K562 (cell line): ENCODE results near the gene FZD8. TPM values are rescaled to one million over a fixed set of nuclear protein-coding genes. Genes with fewer than 3 reads are reported as not detected.

ENCODE experiments used
- ATAC-seq: fragments of 200-7000 bp; cut with Tn5 transposase; 3 replicates; pipeline ENCODE4 v1.9.1; 2020; ENCODE audit warnings: moderate library complexity
- BruUV-seq: library from RNA; stranded (reverse); fragments of 400-500 nt; replicated peaks from 2 replicates; lab custom pipeline; 2021; lab: Mats Ljungman, UMichigan
- CTCF ChIA-PET: fragments of 300-600 bp; formaldehyde crosslinking; extraction: SDS; loops from one replicate; lab custom pipeline; 2021; ENCODE audit warnings: low intra/inter-chr PET ratio; lab: Yijun Ruan, JAX
- POLR2A ChIA-PET: fragments of 300-600, 350-650 bp; sonication (Branson Sonifier 250); formaldehyde crosslinking; extraction: SDS; loops from one replicate; lab custom pipeline; 2021; ENCODE audit warnings: antibody characterized with exemption, inconsistent platforms; lab: Yijun Ruan, JAX
- DNase-seq, 4 experiments: peaks; one replicate each; pipeline versions ENCODE4 v3.0.0 to v3.0.0-alpha.2; 2011 to 2018; ENCODE audit warnings: low spot score in 3 of 4, mixed read lengths in 3 of 4; ENCODE audit errors: extremely low read depth in 1 of 4
- FAIRE-seq: peaks from 2 replicates; lab custom pipeline; 2011; peaks lifted over from hg19 to GRCh38; lab: Jason Lieb, UNC
- H2AFZ ChIP-seq: 2 replicates; pipeline ENCODE4 v1.6.0; 2011; ENCODE audit warnings: low read depth, low read length, control low read depth, inconsistent platforms
- H3K27ac ChIP-seq: fragments of 200-600 bp; 3 replicates; pipeline ENCODE4 v1.8.0; 2011; ENCODE audit warnings: low read depth, mild to moderate bottlenecking, control low read depth, inconsistent platforms, low read length, moderate library complexity, mixed read lengths; ENCODE audit errors: extremely low read depth
- H3K27me3 ChIP-seq, 2 experiments: fragments of 300-600 bp in 1 of 2; 2 replicates in 1 of 2; 3 replicates in 1 of 2; pipeline versions ENCODE4 v1.6.0 to v1.8.0; 2011; ENCODE audit warnings: inconsistent platforms in 2 of 2, low read length in 2 of 2, mild to moderate bottlenecking in 1 of 2, mixed read lengths in 1 of 2, moderate library complexity in 1 of 2; ENCODE audit not compliant: control insufficient read depth in 2 of 2, insufficient read depth in 2 of 2
- H3K36me3 ChIP-seq: fragments of 300-600 bp; 3 replicates; pipeline ENCODE4 v1.8.0; 2011; ENCODE audit warnings: mild to moderate bottlenecking, low read length, inconsistent platforms; ENCODE audit not compliant: control insufficient read depth, insufficient read depth
- H3K4me1 ChIP-seq, 2 experiments: fragments of 200-600 bp in 1 of 2; replicated peaks in 1 of 2; 2 replicates in 1 of 2; 3 replicates in 1 of 2; pipeline versions ENCODE4 v1.5.1 to v1.8.0; 2011; ENCODE audit warnings: inconsistent platforms in 2 of 2, low read length in 2 of 2, mild to moderate bottlenecking in 1 of 2, mixed read lengths in 1 of 2, moderate library complexity in 1 of 2; ENCODE audit not compliant: control insufficient read depth in 2 of 2, insufficient read depth in 2 of 2
- H3K4me2 ChIP-seq: 2 replicates; pipeline ENCODE4 v1.6.1; 2011; ENCODE audit warnings: low read length, control low read depth, inconsistent platforms, mixed read lengths; ENCODE audit not compliant: insufficient read depth
- H3K4me3 ChIP-seq: fragments of 200-600 bp; sonication (generic), shearing (Covaris generic); 2 replicates; pipeline ENCODE4 v1.5.1; 2016; ENCODE audit warnings: control low read depth, inconsistent platforms
- H3K79me2 ChIP-seq: fragments of 200-600 bp; 3 replicates; pipeline ENCODE4 v1.8.0; 2011; ENCODE audit warnings: low read length, inconsistent platforms; ENCODE audit not compliant: control insufficient read depth, insufficient read depth
- H3K9ac ChIP-seq, 2 experiments: 2 replicates each; pipeline versions ENCODE4 v1.6.0 to v1.6.1; 2011; ENCODE audit warnings: low read depth in 2 of 2, low read length in 2 of 2, control low read depth in 1 of 2, inconsistent platforms in 1 of 2, mild to moderate bottlenecking in 1 of 2, mixed read lengths in 1 of 2; ENCODE audit not compliant: insufficient read depth in 1 of 2
- H3K9me1 ChIP-seq: one replicate; pipeline ENCODE4 v1.6.0; 2011; ENCODE audit warnings: inconsistent platforms, mild to moderate bottlenecking, low read length, moderate library complexity; ENCODE audit not compliant: control insufficient read depth, insufficient read depth
- H3K9me3 ChIP-seq: replicated peaks from 2 replicates; pipeline ENCODE4 v1.5.1; 2011; ENCODE audit warnings: low read depth, low read length, inconsistent platforms; ENCODE audit not compliant: control insufficient read depth, insufficient read depth
- H4K20me1 ChIP-seq: replicated peaks from 2 replicates; pipeline ENCODE4 v1.6.1; 2011; ENCODE audit warnings: low read length, inconsistent platforms, mixed read lengths; ENCODE audit not compliant: control insufficient read depth, insufficient read depth
- CXXC5 ChIP-seq: fragments of 250-450 bp; sonication (Bioruptor Pico); IDR thresholded peaks from 2 replicates; pipeline ENCODE4 v1.8.0; 2022; ENCODE audit warnings: inconsistent platforms, mild to moderate bottlenecking, moderate library complexity
- FOS ChIP-seq: IDR thresholded peaks from 3 replicates; pipeline ENCODE4 v1.6.1; 2011; ENCODE audit not compliant: insufficient read length; ENCODE audit errors: extremely low read depth
- KAT8 ChIP-seq: fragments of 450-650 bp; IDR thresholded peaks from 2 replicates; pipeline ENCODE4 v1.6.1; 2016; ENCODE audit warnings: low read depth, mild to moderate bottlenecking
- MAFK ChIP-seq: IDR thresholded peaks from 2 replicates; pipeline ENCODE4 v1.6.1; 2011; ENCODE audit warnings: low read length, improper control_type of control experiment
- MTF1 ChIP-seq: fragments of 250-450 bp; sonication (Bioruptor Pico); IDR thresholded peaks from 2 replicates; pipeline ENCODE4 v1.9.0; 2021; ENCODE audit warnings: moderate library complexity, mild to moderate bottlenecking, inconsistent platforms, borderline replicate concordance
- NR3C1 ChIP-seq: sonication (generic); formaldehyde crosslinking; IDR thresholded peaks from 2 replicates; pipeline ENCODE4 v1.8.1; 2022; ENCODE audit warnings: missing genetic modification reagents
- PHF21A ChIP-seq: fragments of 450-650 bp; IDR thresholded peaks from 2 replicates; pipeline ENCODE4 v1.6.1; 2017; ENCODE audit warnings: low read depth, borderline replicate concordance
- PRMT5 ChIP-seq: sonication (generic); formaldehyde crosslinking; IDR thresholded peaks from 2 replicates; pipeline ENCODE4 v1.5.0; 2020; ENCODE audit warnings: missing genetic modification reagents
- RREB1 ChIP-seq: fragments of 250-450 bp; sonication (Bioruptor Pico); IDR thresholded peaks from 2 replicates; pipeline ENCODE4 v1.4.0; 2020
- SMAD4 ChIP-seq: fragments of 250-450 bp; sonication (Bioruptor Pico); conservative IDR thresholded peaks from 2 replicates; pipeline ENCODE4 v1.8.0; 2021; ENCODE audit warnings: inconsistent platforms, mild to moderate bottlenecking, moderate library complexity
- TRIM24 ChIP-seq, 2 experiments: fragments of 450-650 bp; IDR thresholded peaks; 2 replicates each; pipeline ENCODE4 v1.6.1; 2016
- ZNF124 ChIP-seq: sonication (generic); formaldehyde crosslinking; IDR thresholded peaks from 2 replicates; pipeline ENCODE4 v1.8.1; 2022; ENCODE audit warnings: missing genetic modification reagents
- ZNF316 ChIP-seq: fragments of 450-650 bp; IDR thresholded peaks from 2 replicates; pipeline ENCODE4 v1.6.1; 2016
- ZSCAN32 ChIP-seq: fragments of 450-650 bp; formaldehyde crosslinking; IDR thresholded peaks from 2 replicates; pipeline ENCODE4 v1.4.0; 2020; ENCODE audit warnings: mild to moderate bottlenecking, moderate library complexity
- in situ Hi-C: fragments of 300-500 bp; cut with MboI; formaldehyde crosslinking; loops from 4 replicates; pipeline ENCODE4 v1.15.0; 2018; ENCODE audit warnings: inconsistent platforms, mixed read lengths
- intact Hi-C: fragments of 100-400 bp; cut with micrococcal nuclease; formaldehyde crosslinking; loops from 2 replicates; pipeline ENCODE4 v1.14.2; 2022
- polyA plus RNA-seq, 8 experiments: library from polyadenylated mRNA; depleted of rRNA in 4 of 8; stranded (reverse) in 5 of 8; unstranded in 3 of 8; fragments of >200 nt; fragmentation: Nextera tagmentation in 2 of 8; fragmentation: Illumina TruSeq in 1 of 8; extraction: Ambion mirVana in 2 of 8; extraction: Trizol in 1 of 8; gene quantifications; 2 replicates each; pipeline versions ENCODE4 v1.2.1 to v1.2.3, GENCODE V29; 2011 to 2014; ENCODE audit warnings: inconsistent platforms in 1 of 8, missing spikeins in 1 of 8
- total RNA-seq, 7 experiments: library from RNA; depleted of rRNA in 6 of 7; stranded (reverse); fragments of >200 nt in 6 of 7; fragmentation: Illumina TruSeq in 2 of 7; extraction: Trizol in 2 of 7; gene quantifications; 2 replicates each; pipeline versions ENCODE4 v1.2.1 to v1.2.3, GENCODE V29; 2011 to 2021; ENCODE audit warnings: low replicate concordance in 1 of 7
- TF ChIP-seq, protein P1 (sequence below): sonication (generic); formaldehyde crosslinking; IDR thresholded peaks from 2 replicates; pipeline ENCODE4 v1.5.0; 2020; ENCODE audit warnings: missing genetic modification reagents
- TF ChIP-seq, protein P2 (sequence below), 3 experiments: IDR thresholded peaks in 2 of 3; conservative IDR thresholded peaks in 1 of 3; 2 replicates each; pipeline ENCODE4 v1.5.1; 2011 to 2012; ENCODE audit warnings: low read length in 3 of 3, mild to moderate bottlenecking in 3 of 3, control low read depth in 2 of 3, improper control_type of control experiment in 1 of 3, inconsistent platforms in 1 of 3, low read depth in 1 of 3, mixed read lengths in 1 of 3, moderate library complexity in 1 of 3; ENCODE audit not compliant: insufficient read depth in 2 of 3

The FZD8 gene
- total and polyA plus RNA-seq, 9 of the 15 experiments (the other 6 are each of a cell fraction or from before 2014, with no cell fraction given): 0.03 to 1.2 (median 0.16) TPM; not detected in 1

GRCh38 chr10:35674843-35675242, 32.7 kb upstream of the FZD8 start:
- H3K36me3 ChIP-seq: no peaks in the 10 kb centered on the region
- DNase-seq: no peak
- TF ChIP-seq FOS: no peak
- TF ChIP-seq TRIM24 (IDR thresholded peaks at IDR 0.05): no peak
- TF ChIP-seq MTF1 (CRISPR knock-in tag): no peak
- TF ChIP-seq, protein P1, sequence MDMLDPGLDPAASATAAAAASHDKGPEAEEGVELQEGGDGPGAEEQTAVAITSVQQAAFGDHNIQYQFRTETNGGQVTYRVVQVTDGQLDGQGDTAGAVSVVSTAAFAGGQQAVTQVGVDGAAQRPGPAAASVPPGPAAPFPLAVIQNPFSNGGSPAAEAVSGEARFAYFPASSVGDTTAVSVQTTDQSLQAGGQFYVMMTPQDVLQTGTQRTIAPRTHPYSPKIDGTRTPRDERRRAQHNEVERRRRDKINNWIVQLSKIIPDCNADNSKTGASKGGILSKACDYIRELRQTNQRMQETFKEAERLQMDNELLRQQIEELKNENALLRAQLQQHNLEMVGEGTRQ (CRISPR knock-in tag): no peak
- no peak for TF ChIP-seq NR3C1 (CRISPR knock-in tag)
- no peak for TF ChIP-seq ZNF124
- TF ChIP-seq, protein P2, sequence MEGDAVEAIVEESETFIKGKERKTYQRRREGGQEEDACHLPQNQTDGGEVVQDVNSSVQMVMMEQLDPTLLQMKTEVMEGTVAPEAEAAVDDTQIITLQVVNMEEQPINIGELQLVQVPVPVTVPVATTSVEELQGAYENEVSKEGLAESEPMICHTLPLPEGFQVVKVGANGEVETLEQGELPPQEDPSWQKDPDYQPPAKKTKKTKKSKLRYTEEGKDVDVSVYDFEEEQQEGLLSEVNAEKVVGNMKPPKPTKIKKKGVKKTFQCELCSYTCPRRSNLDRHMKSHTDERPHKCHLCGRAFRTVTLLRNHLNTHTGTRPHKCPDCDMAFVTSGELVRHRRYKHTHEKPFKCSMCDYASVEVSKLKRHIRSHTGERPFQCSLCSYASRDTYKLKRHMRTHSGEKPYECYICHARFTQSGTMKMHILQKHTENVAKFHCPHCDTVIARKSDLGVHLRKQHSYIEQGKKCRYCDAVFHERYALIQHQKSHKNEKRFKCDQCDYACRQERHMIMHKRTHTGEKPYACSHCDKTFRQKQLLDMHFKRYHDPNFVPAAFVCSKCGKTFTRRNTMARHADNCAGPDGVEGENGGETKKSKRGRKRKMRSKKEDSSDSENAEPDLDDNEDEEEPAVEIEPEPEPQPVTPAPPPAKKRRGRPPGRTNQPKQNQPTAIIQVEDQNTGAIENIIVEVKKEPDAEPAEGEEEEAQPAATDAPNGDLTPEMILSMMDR (IDR thresholded peaks at IDR 0.05 in 2 of 3, conservative IDR thresholded peaks at IDR 0.05 in 1 of 3; ENCODE audit: insufficient read depth in 2 of 3, low read depth in 1 of 3, low read length in 3 of 3): no peak
- TF ChIP-seq PHF21A: no peak
- no peak for TF ChIP-seq MAFK
- TF ChIP-seq CXXC5: no peak
- TF ChIP-seq ZSCAN32 (CRISPR knock-in tag): no peak
- TF ChIP-seq RREB1: no peak
- TF ChIP-seq SMAD4 (CRISPR knock-in tag): no peak
- TF ChIP-seq PRMT5: no peak
- no peak for TF ChIP-seq ZNF316
- TF ChIP-seq KAT8: no peak

More at GRCh38 chr10:35674843-35675242, 32.7 kb upstream of the FZD8 start:
- no peak overlapping the region for H3K4me3 ChIP-seq
- FAIRE-seq: no peak
- H3K27ac ChIP-seq: no peak overlapping the region
- in situ Hi-C loops: no loop called here
- no peak overlapping the region for H3K4me2 ChIP-seq
- no peak overlapping the region for H2AFZ ChIP-seq
- no peaks in the 10 kb centered on the region for H3K27me3 ChIP-seq
- no peak overlapping the region for H3K9ac ChIP-seq
- H3K79me2 ChIP-seq: no peaks in the 10 kb centered on the region
- BruUV-seq: no TSS peak
- no peaks in the 10 kb centered on the region for H3K4me1 ChIP-seq
- intact Hi-C loops: no loop called here
- POLR2A ChIA-PET: no interaction called here
- H3K9me3 ChIP-seq: no peaks in the 10 kb centered on the region
- no peaks in the 10 kb centered on the region for H4K20me1 ChIP-seq
- ATAC-seq: no peak
- no peaks in the 10 kb centered on the region for H3K9me1 ChIP-seq
- CTCF ChIA-PET: no interaction called here
